Upper lobe of right lung (tissue), 1 donor: Measurements from ENCODE around the gene SLC39A13. TPM values are rescaled to one million over a fixed set of nuclear protein-coding genes. Genes with fewer than 3 reads are reported as not detected.
A peak's percentile ranks its signal among the peaks of the same experiment; 100 is the strongest.

Experiments
- ATAC-seq: fragments of 200-7000 bp; cut with Tn5 transposase; one replicate; pipeline ENCODE4 v1.9.1; 2020; ENCODE audit warnings: mild to moderate bottlenecking, moderate library complexity
- DNase-seq: peaks from one replicate; pipeline ENCODE4 v3.0.0-alpha.2; 2020
- H3K27ac ChIP-seq: fragments of 200-600 bp; one replicate; pipeline ENCODE4 v1.8.0; 2022
- H3K27me3 ChIP-seq: fragments of 200-600 bp; one replicate; pipeline ENCODE4 v1.8.0; 2022; ENCODE audit warnings: mild to moderate bottlenecking
- H3K36me3 ChIP-seq: fragments of 200-600 bp; one replicate; pipeline ENCODE4 v1.8.0; 2022
- H3K4me1 ChIP-seq: fragments of 200-600 bp; one replicate; pipeline ENCODE4 v1.8.0; 2022
- H3K4me3 ChIP-seq: fragments of 200-600 bp; one replicate; pipeline ENCODE4 v1.8.0; 2022; ENCODE audit warnings: mild to moderate bottlenecking
- H3K9me3 ChIP-seq: fragments of 200-600 bp; one replicate; pipeline ENCODE4 v1.8.0; 2022
- CTCF ChIP-seq: fragments of 200-600 bp; IDR thresholded peaks from one replicate; pipeline ENCODE4 v1.8.0; 2022; ENCODE audit warnings: antibody characterized with exemption
- intact Hi-C: fragments of 100-400 bp; cut with DNase I; formaldehyde crosslinking; loops from one replicate; pipeline ENCODE4 v1.11.0; 2022
- total RNA-seq: library from RNA; stranded (reverse); fragmentation: NEBNext Ultra II Directional; extraction: Animal tissue kit (Norgen Biotek cat#: 25700); gene quantifications from one replicate; pipeline ENCODE4 v1.2.1, GENCODE V29; 2021
- donor health status: DM: no; HTN: yes; CAD: no; lungs with severe emphysema.

Gene SLC39A13
- total RNA-seq, 1 donor from 2014 or later, result 62.0 TPM

DNA sequence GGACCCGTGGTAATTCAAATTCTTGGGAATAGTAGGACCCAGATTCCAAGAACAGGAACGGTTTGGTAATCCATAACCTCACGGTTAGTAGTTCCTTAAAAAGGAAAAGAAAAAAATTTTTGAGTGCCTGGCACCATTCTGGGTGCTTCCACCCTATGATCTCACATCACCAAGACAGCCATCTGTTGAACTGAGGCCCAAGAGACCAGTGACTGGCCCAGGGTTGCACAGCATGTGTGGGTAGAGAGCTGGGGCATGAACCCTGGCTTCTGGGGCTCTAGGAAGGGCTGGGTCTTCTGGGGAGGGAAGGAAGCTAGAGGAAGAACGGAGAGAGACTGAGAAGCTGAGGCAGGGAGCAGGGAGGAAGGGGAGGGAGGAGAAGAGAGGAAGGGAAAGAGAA lies 25.3 kb upstream of the SLC39A13 start:
- peaks cover 11% of the 10 kb centered on the region for H3K4me1 ChIP-seq
- no peaks in the 10 kb centered on the region for H3K36me3 ChIP-seq
- no peaks in the 10 kb centered on the region for H3K9me3 ChIP-seq
- ATAC-seq, result peak; percentile 76
- H3K4me3 ChIP-seq, result no peak overlapping the region
- no peaks in the 10 kb centered on the region for H3K27me3 ChIP-seq
- no peak for TF ChIP-seq CTCF
- H3K27ac ChIP-seq, result no peak overlapping the region
- intact Hi-C loops, result no loop called here
- peak; percentile 66 for DNase-seq

GRCh38 chr11:47384498-47384897 lies 23.9 kb upstream of the SLC39A13 start:
- Histone ChIP-seq H3K27me3 (no peaks in the 10 kb centered on the region), H3K4me3 (no peak overlapping the region), H3K27ac (no peak overlapping the region), H3K36me3 (no peaks in the 10 kb centered on the region), H3K4me1 (peaks cover 9% of the 10 kb centered on the region), H3K9me3 (no peaks in the 10 kb centered on the region)
- no peak for ATAC-seq
- DNase-seq, result no peak
- intact Hi-C loops, result no loop called here
- TF ChIP-seq CTCF, result no peak

- ATAC-seq, result peak; percentile 81
Measured at GRCh38 chr11:47387944-47388696, 20.3 kb upstream of the SLC39A13 start.

GRCh38 chr11:47388697-47389576 lies 19.5 kb upstream of the SLC39A13 start:
- Histone ChIP-seq H3K27ac (peak overlapping the region; percentile 63), H3K9me3 (no peaks in the 10 kb centered on the region), H3K4me1 (peaks cover 14% of the 10 kb centered on the region), H3K36me3 (no peaks in the 10 kb centered on the region), H3K4me3 (no peak overlapping the region), H3K27me3 (no peaks in the 10 kb centered on the region)
- intact Hi-C loops, result no loop called here
- DNase-seq (peak; percentile 45), ATAC-seq (no peak)
- no peak for TF ChIP-seq CTCF

More at GRCh38 chr11:47387944-47388696, 20.3 kb upstream of the SLC39A13 start:
- no peaks in the 10 kb centered on the region for H3K36me3 ChIP-seq
- H3K27me3 ChIP-seq, result no peaks in the 10 kb centered on the region
- intact Hi-C loops, result no loop called here
- no peaks in the 10 kb centered on the region for H3K9me3 ChIP-seq
- peaks cover 6% of the 10 kb centered on the region for H3K4me1 ChIP-seq
- peak overlapping the region; percentile 63 for H3K27ac ChIP-seq
- no peak for TF ChIP-seq CTCF
- H3K4me3 ChIP-seq, result no peak overlapping the region
- DNase-seq, result peak; percentile 82

GRCh38 chr11:47389577-47390421 lies 18.6 kb upstream of the SLC39A13 start:
- H3K4me1 ChIP-seq, result peaks cover 22% of the 10 kb centered on the region
- H3K9me3 ChIP-seq, result no peaks in the 10 kb centered on the region
- TF ChIP-seq CTCF, result no peak
- intact Hi-C loops, result no loop called here
- ATAC-seq (no peak), DNase-seq (peak; percentile 70)
- H3K27me3 ChIP-seq, result no peaks in the 10 kb centered on the region
- H3K27ac ChIP-seq, result peak overlapping the region; percentile 72
- no peak overlapping the region for H3K4me3 ChIP-seq
- no peaks in the 10 kb centered on the region for H3K36me3 ChIP-seq
